ENCODE results near the gene SMAD3.
"Not testable (repeated sequence)": the region's sequence is repeated elsewhere in the genome, so short reads cannot be mapped to it uniquely, and the experiment has no call there.

SMAD3 gene

DNA sequence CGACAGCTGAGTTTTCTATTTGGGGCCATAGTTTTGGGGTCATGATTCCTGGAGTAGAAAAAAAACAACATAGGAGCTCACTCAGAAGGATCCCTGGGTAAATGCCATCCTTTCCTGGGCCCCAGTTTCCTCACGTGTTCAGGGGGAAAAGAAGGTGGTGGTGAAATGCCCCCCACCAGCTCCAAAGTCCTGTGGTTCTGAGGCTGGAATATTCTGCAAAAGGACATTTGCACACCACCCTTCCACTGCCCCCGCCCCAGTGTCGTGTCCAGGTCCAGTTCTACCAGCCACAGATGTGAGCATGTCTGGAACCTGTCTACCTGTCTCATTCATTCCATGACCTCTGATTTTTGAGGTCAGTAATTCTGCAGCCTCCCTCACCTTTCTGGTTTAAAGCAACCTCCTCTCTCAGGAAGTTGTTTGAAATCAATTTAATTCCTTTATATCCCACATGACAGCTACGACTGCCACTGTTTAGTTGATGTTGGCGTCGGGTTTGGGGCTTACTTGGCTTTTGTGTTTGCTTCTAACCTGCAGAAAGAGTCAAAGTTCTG is 82.1 kb downstream of the SMAD3 start:
- no peaks in the 10 kb centered on the region for H3K27me3 ChIP-seq (ENCODE audit: low read depth, low read length)
- H3K4me3 ChIP-seq (ENCODE audit: low read depth in 1 of 2, low read length in 2 of 2), result no peak overlapping the region
- peak overlapping the region; percentile 70 for H3K27ac ChIP-seq (ENCODE audit: low read length)
- peaks cover 40 to 71% of the 10 kb centered on the region in 2 donors for H3K4me1 ChIP-seq (ENCODE audit: control insufficient read depth in 1 of 2, insufficient read depth in 2 of 2, low read length in 2 of 2)
- peaks cover 0 to 2% of the 10 kb centered on the region in 2 donors for H3K36me3 ChIP-seq (ENCODE audit: control insufficient read depth in 1 of 2, insufficient read depth in 2 of 2, low read length in 2 of 2)
- no peaks in the 10 kb centered on the region for H3K9me3 ChIP-seq (ENCODE audit: control insufficient read depth in 1 of 2, low read length in 2 of 2)

DNA sequence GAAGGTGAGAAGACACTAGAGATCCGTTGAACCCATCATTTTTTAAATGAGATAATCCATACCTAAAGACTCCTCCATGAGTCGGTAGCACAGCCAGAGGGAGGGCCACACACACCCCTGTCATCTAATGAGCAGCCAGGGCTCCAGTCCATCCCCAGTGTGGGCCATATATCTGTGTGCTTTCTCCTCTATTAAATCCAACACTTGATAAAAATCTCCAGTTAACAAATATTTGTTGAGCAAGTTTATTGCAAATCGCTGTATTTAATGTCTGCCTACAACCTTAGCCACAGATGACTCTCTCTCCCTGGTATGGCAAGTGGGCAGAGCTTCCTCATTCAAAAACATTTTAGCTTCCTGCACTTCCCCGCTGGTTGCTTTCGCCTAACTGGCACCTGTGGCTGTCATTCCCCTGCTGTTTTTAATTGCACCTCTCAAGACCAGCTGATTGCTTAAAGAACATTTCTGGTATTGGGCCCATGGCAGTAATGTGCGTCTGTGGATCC is 82.8 kb downstream of the SMAD3 start:
- Histone ChIP-seq H3K27ac (ENCODE audit: low read length) (no peak overlapping the region), H3K4me1 (ENCODE audit: control insufficient read depth in 1 of 2, insufficient read depth in 2 of 2, low read length in 2 of 2) (peaks cover 40 to 63% of the 10 kb centered on the region in 2 donors), H3K27me3 (ENCODE audit: low read depth, low read length) (no peaks in the 10 kb centered on the region)

DNA sequence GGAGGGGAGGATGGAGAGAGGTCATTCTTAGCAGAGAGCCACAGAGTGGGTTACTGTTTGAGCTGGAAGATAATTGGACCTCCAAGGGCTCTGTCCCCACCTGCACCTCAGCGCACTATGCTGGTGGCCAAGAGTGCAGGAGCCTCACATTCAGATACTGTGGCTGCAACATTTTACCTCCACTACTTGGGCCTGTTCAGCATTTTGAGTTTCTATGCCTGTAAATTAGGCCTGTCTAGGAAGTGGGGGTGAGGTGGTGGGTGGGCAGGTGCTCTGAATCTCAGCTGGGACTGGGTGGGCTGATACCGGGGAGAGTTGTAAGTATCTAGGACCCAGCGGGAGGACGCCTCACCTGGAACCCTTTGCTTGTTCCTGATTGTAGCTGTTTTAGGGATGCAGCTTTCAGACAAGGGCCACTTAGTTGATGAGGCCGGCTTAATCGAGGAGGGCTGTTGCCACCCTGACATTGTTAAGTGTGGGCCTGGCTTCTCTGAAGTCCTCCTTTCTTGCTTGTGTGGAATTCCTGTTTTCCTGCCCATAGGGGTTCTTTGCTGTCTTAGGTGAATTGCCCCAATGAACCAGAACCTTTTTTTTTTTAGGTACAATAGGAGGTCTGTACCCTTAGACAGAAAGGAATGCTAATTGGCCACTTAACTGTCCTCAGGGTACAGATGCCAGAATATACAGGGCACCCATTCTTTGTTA is 83.8 kb downstream of the SMAD3 start:
- Histone ChIP-seq H3K4me1 (ENCODE audit: control insufficient read depth in 1 of 2, insufficient read depth in 2 of 2, low read length in 2 of 2) (peaks cover 40 to 56% of the 10 kb centered on the region in 2 donors), H3K36me3 (ENCODE audit: control insufficient read depth in 1 of 2, insufficient read depth in 2 of 2, low read length in 2 of 2) (peaks cover 3 to 4% of the 10 kb centered on the region in 2 donors), H3K9me3 (ENCODE audit: control insufficient read depth in 1 of 2, low read length in 2 of 2) (no peaks in the 10 kb centered on the region), H3K4me3 (ENCODE audit: low read depth in 1 of 2, low read length in 2 of 2) (no peak overlapping the region), H3K27me3 (ENCODE audit: low read depth, low read length) (no peaks in the 10 kb centered on the region), H3K27ac (ENCODE audit: low read length) (peak overlapping the region; percentile 77)

More for the DNA sequence above, 82.8 kb downstream of the SMAD3 start:
- peaks cover 3 to 4% of the 10 kb centered on the region in 2 donors for H3K36me3 ChIP-seq (ENCODE audit: control insufficient read depth in 1 of 2, insufficient read depth in 2 of 2, low read length in 2 of 2)
- no peak overlapping the region for H3K4me3 ChIP-seq (ENCODE audit: low read depth in 1 of 2, low read length in 2 of 2)
- no peaks in the 10 kb centered on the region for H3K9me3 ChIP-seq (ENCODE audit: control insufficient read depth in 1 of 2, low read length in 2 of 2)

DNA sequence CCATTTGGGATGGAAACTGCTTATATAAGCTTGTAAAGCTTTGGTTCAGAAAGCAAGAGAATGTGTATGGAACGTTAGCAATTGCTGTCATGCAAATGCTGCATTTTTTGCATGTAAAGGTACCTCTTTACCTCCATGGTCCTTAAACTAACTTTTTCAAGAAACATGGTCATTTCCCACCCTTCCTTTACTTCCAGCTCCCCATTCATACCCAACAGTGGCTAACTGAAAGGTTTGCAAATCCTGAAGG is 84.3 kb downstream of the SMAD3 start:
- peaks cover 3 to 4% of the 10 kb centered on the region in 2 donors for H3K36me3 ChIP-seq (ENCODE audit: control insufficient read depth in 1 of 2, insufficient read depth in 2 of 2, low read length in 2 of 2)
- no peaks in the 10 kb centered on the region for H3K9me3 ChIP-seq (ENCODE audit: control insufficient read depth in 1 of 2, low read length in 2 of 2)
- no peaks in the 10 kb centered on the region for H3K27me3 ChIP-seq (ENCODE audit: low read depth, low read length)
- H3K4me1 ChIP-seq (ENCODE audit: control insufficient read depth in 1 of 2, insufficient read depth in 2 of 2, low read length in 2 of 2), result peaks cover 40 to 53% of the 10 kb centered on the region in 2 donors
- H3K27ac ChIP-seq (ENCODE audit: low read length), result peak overlapping the region; percentile 77
- H3K4me3 ChIP-seq (ENCODE audit: low read depth in 1 of 2, low read length in 2 of 2), result peak overlapping the region in 1 of 2 donors; percentile 16

DNA sequence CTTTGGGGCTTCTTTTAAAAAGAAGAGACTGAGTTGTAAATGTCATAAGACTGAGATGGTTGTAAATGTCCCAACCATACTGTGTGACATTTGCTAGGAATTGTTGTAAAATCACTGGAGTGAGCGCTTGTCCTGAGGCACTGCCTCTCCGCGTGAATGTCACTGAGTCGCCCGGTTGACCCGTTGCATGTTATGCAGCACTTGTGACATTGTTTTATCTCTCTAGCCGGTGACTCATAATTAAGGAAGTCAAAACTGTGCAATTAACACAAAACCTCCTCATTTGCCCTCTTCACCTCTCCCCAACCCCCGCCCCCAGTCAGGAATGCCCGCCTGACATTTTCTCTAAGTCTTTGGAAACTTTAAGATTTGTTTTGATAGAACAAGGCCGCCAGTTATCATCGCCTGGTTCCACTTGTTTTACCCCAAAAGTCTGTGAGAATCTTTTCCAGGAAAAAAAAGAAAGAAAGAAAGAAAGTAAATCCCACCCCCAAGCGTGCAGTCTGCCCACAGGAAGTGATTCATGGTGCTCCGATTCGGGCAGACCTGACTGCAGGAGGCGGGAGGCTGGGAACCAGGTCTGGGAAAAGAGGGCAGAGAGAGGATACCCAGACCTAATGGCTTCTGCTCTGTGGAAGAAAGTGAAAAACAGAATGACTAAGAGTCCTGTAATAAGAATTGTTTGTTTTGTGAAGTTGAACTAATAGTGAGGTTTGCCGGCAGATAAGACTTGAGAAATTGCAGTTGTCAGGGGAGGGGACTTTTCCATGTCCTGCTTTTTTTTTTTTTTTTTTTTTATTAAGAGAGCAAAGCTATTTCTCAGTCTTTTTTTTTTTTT is 84.8 kb downstream of the SMAD3 start:
- H3K27me3 ChIP-seq (ENCODE audit: low read depth, low read length), result no peaks in the 10 kb centered on the region
- H3K4me3 ChIP-seq (ENCODE audit: low read depth in 1 of 2, low read length in 2 of 2), result peak overlapping the region in 1 of 2 donors; percentile 16
- H3K4me1 ChIP-seq (ENCODE audit: control insufficient read depth in 1 of 2, insufficient read depth in 2 of 2, low read length in 2 of 2), result peaks cover 40 to 48% of the 10 kb centered on the region in 2 donors
- H3K9me3 ChIP-seq (ENCODE audit: control insufficient read depth in 1 of 2, low read length in 2 of 2), result no peaks in the 10 kb centered on the region
- peak overlapping the region; percentile 77 for H3K27ac ChIP-seq (ENCODE audit: low read length)
- peaks cover 3 to 4% of the 10 kb centered on the region in 2 donors for H3K36me3 ChIP-seq (ENCODE audit: control insufficient read depth in 1 of 2, insufficient read depth in 2 of 2, low read length in 2 of 2)

DNA sequence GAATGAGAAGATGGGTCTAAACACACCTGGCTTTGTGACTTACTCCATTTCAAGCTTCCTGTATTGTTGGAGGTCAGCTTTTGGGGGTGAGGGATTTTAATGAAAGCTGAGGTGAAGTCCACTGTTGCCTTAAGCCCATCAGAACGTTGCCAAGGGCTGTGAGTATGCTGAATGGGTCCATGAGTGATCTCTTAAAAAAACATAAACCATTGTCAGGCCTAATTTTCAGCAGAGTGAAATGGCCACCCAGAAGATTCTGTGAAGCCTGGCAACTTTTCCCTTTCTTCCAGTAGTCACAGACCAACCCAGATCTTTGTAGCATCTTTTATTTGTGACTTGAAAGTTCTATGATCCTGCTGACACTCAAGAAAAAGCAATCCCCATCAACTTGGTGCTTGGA is 87.0 kb downstream of the SMAD3 start:
- peaks cover 25 to 26% of the 10 kb centered on the region in 2 donors for H3K4me1 ChIP-seq (ENCODE audit: control insufficient read depth in 1 of 2, insufficient read depth in 2 of 2, low read length in 2 of 2)
- H3K9me3 ChIP-seq (ENCODE audit: control insufficient read depth in 1 of 2, low read length in 2 of 2), result no peaks in the 10 kb centered on the region
- H3K36me3 ChIP-seq (ENCODE audit: control insufficient read depth in 1 of 2, insufficient read depth in 2 of 2, low read length in 2 of 2), result peaks cover 3 to 4% of the 10 kb centered on the region in 2 donors
- H3K4me3 ChIP-seq (ENCODE audit: low read depth in 1 of 2, low read length in 2 of 2), result no peak overlapping the region
- H3K27me3 ChIP-seq (ENCODE audit: low read depth, low read length), result no peaks in the 10 kb centered on the region
- no peak overlapping the region for H3K27ac ChIP-seq (ENCODE audit: low read length)

DNA sequence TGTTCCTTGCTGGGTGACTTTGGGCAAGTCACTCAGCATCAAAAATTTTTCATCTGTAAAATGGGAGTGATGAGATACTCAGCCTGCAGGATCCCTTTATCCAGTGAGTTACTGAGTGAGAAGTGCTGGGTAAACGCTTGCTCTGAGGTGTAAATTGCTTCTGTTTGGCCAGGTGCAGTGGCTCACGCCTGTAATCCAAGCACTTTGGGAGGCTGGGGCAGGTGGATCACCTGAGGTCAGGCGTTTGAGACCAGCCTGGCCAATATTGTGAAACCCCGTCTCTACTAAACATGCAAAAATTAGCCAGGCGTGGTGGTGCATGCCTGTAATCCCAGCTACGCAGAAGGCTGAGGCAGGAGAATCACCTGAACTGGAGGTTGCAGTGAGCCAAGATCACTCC is 87.6 kb downstream of the SMAD3 start:
- H3K4me3 ChIP-seq (ENCODE audit: low read depth in 1 of 2, low read length in 2 of 2); H3K9me3 ChIP-seq (ENCODE audit: control insufficient read depth in 1 of 2, low read length in 2 of 2); H3K27ac ChIP-seq (ENCODE audit: low read length); H3K27me3 ChIP-seq (ENCODE audit: low read depth, low read length); H3K36me3 ChIP-seq (ENCODE audit: control insufficient read depth in 1 of 2, insufficient read depth in 2 of 2, low read length in 2 of 2): not testable (repeated sequence)
- H3K4me1 ChIP-seq (ENCODE audit: control insufficient read depth in 1 of 2, insufficient read depth in 2 of 2, low read length in 2 of 2), result peaks cover 19 to 20% of the 10 kb centered on the region in 2 donors

DNA sequence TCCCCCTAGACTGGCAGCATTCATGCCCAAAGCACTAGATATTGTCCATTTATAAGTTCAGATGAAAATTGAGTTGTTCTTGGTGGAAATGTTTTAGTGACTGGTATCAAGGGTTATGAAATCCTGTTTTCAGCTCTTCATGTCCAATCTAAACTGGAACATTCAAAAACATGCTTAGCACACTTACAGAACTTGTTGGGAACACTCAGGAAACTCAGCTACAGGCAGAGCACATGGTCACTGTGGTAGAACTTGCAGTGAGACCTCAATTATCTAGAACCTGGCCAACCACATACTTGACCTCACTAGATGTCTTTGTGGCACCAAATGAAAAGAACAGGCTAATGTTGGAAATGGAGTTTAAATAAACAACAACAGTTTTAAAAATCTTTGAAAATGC is 88.8 kb downstream of the SMAD3 start:
- H3K4me1 ChIP-seq (ENCODE audit: control insufficient read depth in 1 of 2, insufficient read depth in 2 of 2, low read length in 2 of 2), result peaks cover 7 to 9% of the 10 kb centered on the region in 2 donors
- H3K9me3 ChIP-seq (ENCODE audit: control insufficient read depth in 1 of 2, low read length in 2 of 2), result no peaks in the 10 kb centered on the region
- peaks cover 3 to 4% of the 10 kb centered on the region in 2 donors for H3K36me3 ChIP-seq (ENCODE audit: control insufficient read depth in 1 of 2, insufficient read depth in 2 of 2, low read length in 2 of 2)
- no peak overlapping the region for H3K4me3 ChIP-seq (ENCODE audit: low read depth in 1 of 2, low read length in 2 of 2)
- no peak overlapping the region for H3K27ac ChIP-seq (ENCODE audit: low read length)
- H3K27me3 ChIP-seq (ENCODE audit: low read depth, low read length), result no peaks in the 10 kb centered on the region

DNA sequence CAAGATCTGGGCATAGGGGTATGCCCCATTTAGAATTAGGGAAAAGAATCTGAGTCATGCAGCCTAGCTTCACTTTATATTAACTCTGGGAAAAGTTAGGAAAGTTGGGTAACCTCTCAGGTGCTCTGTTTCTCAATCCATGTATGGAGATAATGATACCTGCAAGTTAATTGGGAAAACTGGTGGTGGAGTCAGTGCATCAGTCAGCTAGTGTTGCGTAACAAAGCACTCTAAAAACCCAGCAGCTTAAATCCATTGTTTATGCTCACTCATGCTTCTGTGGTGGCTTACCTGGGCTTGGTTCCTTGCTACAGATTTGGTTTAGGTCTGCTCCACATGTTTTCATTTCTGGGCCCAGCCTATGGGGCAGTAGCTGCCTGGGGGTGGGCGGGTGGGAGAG is 91.0 kb downstream of the SMAD3 start:
- H3K4me3 ChIP-seq (ENCODE audit: low read depth in 1 of 2, low read length in 2 of 2), result no peak overlapping the region
- peaks cover 3 to 4% of the 10 kb centered on the region in 2 donors for H3K36me3 ChIP-seq (ENCODE audit: control insufficient read depth in 1 of 2, insufficient read depth in 2 of 2, low read length in 2 of 2)
- H3K27me3 ChIP-seq (ENCODE audit: low read depth, low read length), result no peaks in the 10 kb centered on the region
- no peak overlapping the region for H3K27ac ChIP-seq (ENCODE audit: low read length)
- H3K9me3 ChIP-seq (ENCODE audit: control insufficient read depth in 1 of 2, low read length in 2 of 2), result no peaks in the 10 kb centered on the region
- H3K4me1 ChIP-seq (ENCODE audit: control insufficient read depth in 1 of 2, insufficient read depth in 2 of 2, low read length in 2 of 2), result no peaks in the 10 kb centered on the region

DNA sequence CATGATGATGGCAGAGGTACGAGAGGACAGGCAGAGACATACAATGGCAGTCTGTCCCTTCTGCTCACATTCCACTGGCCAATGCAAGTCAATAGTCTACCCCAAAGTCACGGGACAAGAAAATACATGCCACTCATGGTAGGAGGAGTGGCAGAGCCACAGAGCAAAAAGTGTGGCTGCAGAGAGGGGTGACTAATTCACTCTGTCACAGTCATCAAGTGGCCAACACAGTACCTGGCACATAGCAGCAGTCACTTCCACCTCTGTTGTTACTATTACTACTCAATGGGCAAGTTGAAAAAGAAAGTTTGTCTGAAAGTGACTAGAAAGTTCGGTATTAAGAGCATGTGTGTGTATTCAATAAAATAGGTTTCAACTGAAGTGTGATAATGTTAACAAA is 91.4 kb downstream of the SMAD3 start:
- H3K4me3 ChIP-seq (ENCODE audit: low read depth in 1 of 2, low read length in 2 of 2), result no peak overlapping the region
- H3K27me3 ChIP-seq (ENCODE audit: low read depth, low read length), result no peaks in the 10 kb centered on the region
- no peaks in the 10 kb centered on the region for H3K4me1 ChIP-seq (ENCODE audit: control insufficient read depth in 1 of 2, insufficient read depth in 2 of 2, low read length in 2 of 2)
- H3K9me3 ChIP-seq (ENCODE audit: control insufficient read depth in 1 of 2, low read length in 2 of 2), result no peaks in the 10 kb centered on the region
- peaks cover 3 to 4% of the 10 kb centered on the region in 2 donors for H3K36me3 ChIP-seq (ENCODE audit: control insufficient read depth in 1 of 2, insufficient read depth in 2 of 2, low read length in 2 of 2)
- H3K27ac ChIP-seq (ENCODE audit: low read length), result no peak overlapping the region

DNA sequence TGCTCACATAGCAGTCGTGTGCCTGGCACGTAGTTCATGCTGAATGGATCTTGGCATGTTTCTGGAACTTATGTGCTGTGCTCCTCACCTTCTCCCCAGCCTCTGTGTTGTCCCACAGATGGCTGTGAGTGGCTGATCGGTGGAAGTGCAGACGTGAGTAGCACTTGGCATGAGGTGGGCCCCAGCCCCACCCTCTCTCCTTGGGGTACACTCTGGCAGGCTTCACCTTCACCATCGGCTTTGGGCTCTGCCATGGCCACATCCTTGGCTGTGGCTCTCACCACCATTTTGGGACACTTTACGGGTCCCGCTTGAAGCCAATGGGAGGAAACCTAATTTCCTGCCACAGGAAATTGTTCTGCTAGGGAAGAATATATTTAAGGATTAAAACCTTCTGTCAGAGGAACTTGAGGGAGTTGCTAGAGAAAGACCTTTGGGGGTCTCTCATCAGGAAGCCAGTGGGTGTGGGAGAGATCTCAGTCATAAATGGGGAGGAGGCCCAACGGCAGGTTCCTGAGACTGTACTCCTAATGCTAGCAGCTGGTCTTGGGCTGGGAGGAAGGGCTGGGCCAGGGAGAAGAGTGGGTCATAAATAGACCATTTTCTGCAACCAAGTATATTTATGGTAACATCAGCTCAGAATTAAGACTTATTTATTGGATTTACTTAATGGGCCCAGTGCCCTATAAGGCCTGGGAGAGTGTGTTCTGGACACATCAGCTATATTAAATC is 92.3 kb downstream of the SMAD3 start:
- H3K36me3 ChIP-seq (ENCODE audit: control insufficient read depth in 1 of 2, insufficient read depth in 2 of 2, low read length in 2 of 2), result peaks cover 0 to 2% of the 10 kb centered on the region in 2 donors
- H3K4me1 ChIP-seq (ENCODE audit: control insufficient read depth in 1 of 2, insufficient read depth in 2 of 2, low read length in 2 of 2), result no peaks in the 10 kb centered on the region
- no peaks in the 10 kb centered on the region for H3K27me3 ChIP-seq (ENCODE audit: low read depth, low read length)
- H3K9me3 ChIP-seq (ENCODE audit: control insufficient read depth in 1 of 2, low read length in 2 of 2), result no peaks in the 10 kb centered on the region
- H3K27ac ChIP-seq (ENCODE audit: low read length), result peak overlapping the region; percentile 10
- no peak overlapping the region for H3K4me3 ChIP-seq (ENCODE audit: low read depth in 1 of 2, low read length in 2 of 2)
